Epithelial cell of esophagus (primary cell): ENCODE results near the gene CPPED1.

Source experiments
- DNase-seq: peaks from one replicate; pipeline ENCODE4 v3.0.0; 2010; ENCODE audit warnings: low read depth
- H3K4me3 ChIP-seq: 2 replicates; pipeline ENCODE4 v1.5.1; 2011; ENCODE audit warnings: mild to moderate bottlenecking, low read length, control low read depth
- CTCF ChIP-seq: IDR thresholded peaks from 2 replicates; pipeline ENCODE4 v1.5.1; 2011; ENCODE audit warnings: low read depth, mild to moderate bottlenecking, low read length, control low read depth, inconsistent platforms; ENCODE audit not compliant: insufficient read depth; ENCODE audit errors: missing control alignments

Gene CPPED1

GRCh38 chr16:12667909-12668308 is 135.8 kb downstream of the CPPED1 start:
- no peak overlapping the region for H3K4me3 ChIP-seq
- TF ChIP-seq CTCF, result no peak
- no peak for DNase-seq

- H3K4me3 ChIP-seq, result no peak overlapping the region
- no peak for TF ChIP-seq CTCF
Observed at GRCh38 chr16:12664164-12664733, 139.4 kb downstream of the CPPED1 start.

GRCh38 chr16:12661656-12662172 is 142.0 kb downstream of the CPPED1 start:
- peak; percentile 4 for DNase-seq
- TF ChIP-seq CTCF, result no peak
- H3K4me3 ChIP-seq, result no peak overlapping the region

More at GRCh38 chr16:12664164-12664733, 139.4 kb downstream of the CPPED1 start:
- DNase-seq, result no peak

- TF ChIP-seq CTCF, result no peak
- DNase-seq, result no peak
- no peak overlapping the region for H3K4me3 ChIP-seq
Observed at GRCh38 chr16:12659871-12660270, 143.8 kb downstream of the CPPED1 start.

- no peak for DNase-seq
- TF ChIP-seq CTCF, result no peak
- H3K4me3 ChIP-seq, result no peak overlapping the region
Observed at GRCh38 chr16:12658506-12658905, 145.2 kb downstream of the CPPED1 start.

- no peak for TF ChIP-seq CTCF
- DNase-seq, result no peak
- H3K4me3 ChIP-seq, result no peak overlapping the region
Observed at GRCh38 chr16:12655537-12655936, 148.2 kb downstream of the CPPED1 start.

- DNase-seq, result no peak
- H3K4me3 ChIP-seq, result no peak overlapping the region
- no peak for TF ChIP-seq CTCF
Observed at GRCh38 chr16:12653820-12654392, 149.8 kb downstream of the CPPED1 start.
